Lower leg skin (tissue), 3 donors: Measurements from ENCODE around the gene TMEM86B.

ENCODE experiments used
- CTCF ChIP-seq, 3 donors: fragments of 450-650 bp; IDR thresholded peaks; one replicate each; pipeline ENCODE4 v1.5.1; 2016; ENCODE audit warnings: antibody characterized with exemption in 3 of 3, mild to moderate bottlenecking in 3 of 3, moderate library complexity in 2 of 3
- POLR2A ChIP-seq, 2 donors: fragments of 450-650 bp; IDR thresholded peaks; one replicate each; pipeline ENCODE4 v1.6.1; 2016 to 2017; ENCODE audit warnings: antibody characterized with exemption in 2 of 2, mild to moderate bottlenecking in 1 of 2, moderate library complexity in 1 of 2

GRCh38 chr19:55253842-55254624 is 25.5 kb upstream of the TMEM86B start:
- TF ChIP-seq POLR2A (IDR thresholded peaks at IDR 0.05) (no peak), CTCF (IDR thresholded peaks at IDR 0.05) (no peak)
